HG02870 (cell line): ENCODE data around the gene TMEM35B.
"Not testable (repeated sequence)": the region's sequence is repeated elsewhere in the genome, so short reads cannot be mapped to it uniquely, and the experiment has no call there.

Experiments
- ATAC-seq: cut with Tn5 transposase; IDR thresholded peaks from one replicate; pipeline ENCODE4 v1.9.1; 2021; ENCODE audit warnings: mild to moderate bottlenecking, moderate library complexity; ENCODE audit not compliant: unreplicated experiment

TMEM35B gene

DNA sequence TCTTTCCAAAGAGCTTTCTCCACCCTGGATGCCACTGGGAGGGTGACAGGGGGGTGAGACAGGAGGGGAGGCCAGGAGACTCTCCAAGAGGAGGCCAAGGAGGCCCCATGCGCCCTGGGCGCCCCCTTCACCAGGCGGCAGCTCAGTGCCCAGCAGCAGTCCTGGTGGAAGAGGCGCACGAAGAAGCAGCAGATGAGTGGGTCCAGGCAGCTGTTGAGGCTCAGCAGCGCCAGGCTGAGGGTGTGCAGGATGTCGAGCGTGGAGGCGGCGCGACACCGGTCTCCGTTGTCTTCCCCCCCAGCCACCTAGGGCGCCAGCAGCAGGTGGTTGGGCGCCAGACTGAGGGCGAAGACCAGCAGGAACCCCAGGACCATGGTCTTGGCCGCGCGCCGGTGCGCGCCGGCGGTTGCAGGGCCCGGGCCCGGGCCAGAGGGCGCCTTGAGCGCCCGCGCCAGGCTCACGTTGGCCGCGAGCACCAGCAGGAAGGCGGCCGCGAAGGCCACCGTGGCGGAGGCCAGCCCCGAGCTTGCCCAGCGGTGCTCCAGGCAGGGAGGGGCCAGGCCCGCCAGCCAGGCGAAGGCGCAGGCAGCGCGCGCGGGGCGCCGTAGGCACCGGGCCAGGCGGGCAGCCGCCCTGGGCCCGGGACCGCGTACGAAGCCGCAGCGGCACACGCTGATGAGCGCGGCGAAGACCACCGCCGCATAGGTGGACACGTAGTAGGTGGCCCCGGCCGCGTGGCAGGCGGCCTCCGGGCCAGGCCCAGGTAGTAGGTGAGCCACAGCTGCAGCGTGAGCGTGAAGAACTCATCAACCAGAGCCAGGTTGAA lies 8.6 kb downstream of the TMEM35B start:
- ATAC-seq = no peak

DNA sequence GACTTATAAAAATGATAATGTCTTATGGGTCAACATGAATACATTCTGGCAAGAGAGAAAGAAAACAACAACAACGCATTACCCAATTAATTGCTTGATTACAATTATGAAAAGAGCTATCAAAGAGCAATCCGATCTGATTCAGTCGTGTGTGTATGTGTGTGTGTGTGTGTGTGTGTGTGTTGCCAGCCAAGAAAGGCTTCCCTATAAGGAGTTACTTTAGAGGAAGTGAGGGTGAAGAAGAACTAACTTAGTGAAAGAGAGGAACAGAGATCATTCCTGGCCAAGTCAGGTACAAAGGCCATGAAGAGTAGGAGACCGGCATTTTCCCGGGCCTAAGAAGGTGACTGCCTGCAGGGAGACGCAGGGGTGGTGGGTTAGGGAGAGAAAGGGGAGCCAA lies 9.4 kb downstream of the TMEM35B start:
- ATAC-seq = no peak

DNA sequence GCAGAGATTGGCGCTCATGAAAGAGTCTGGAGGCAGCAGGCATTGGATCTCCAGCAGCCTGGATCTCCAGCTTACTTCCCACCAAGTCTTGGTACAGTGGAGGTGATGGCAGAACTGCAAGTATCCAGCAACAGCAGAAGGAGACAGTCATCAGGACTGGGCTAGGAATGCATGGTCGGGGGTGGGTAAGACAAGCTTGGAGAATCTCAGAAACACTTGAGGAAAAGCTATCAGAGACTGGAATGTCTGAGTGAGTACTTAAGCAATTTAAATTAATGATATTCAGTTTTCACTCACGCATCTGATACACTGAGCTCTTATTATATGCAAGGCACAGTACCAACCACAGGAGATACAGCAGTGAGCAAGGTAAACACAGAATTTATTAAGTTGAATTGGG lies 9.8 kb downstream of the TMEM35B start:
- ATAC-seq = no peak

DNA sequence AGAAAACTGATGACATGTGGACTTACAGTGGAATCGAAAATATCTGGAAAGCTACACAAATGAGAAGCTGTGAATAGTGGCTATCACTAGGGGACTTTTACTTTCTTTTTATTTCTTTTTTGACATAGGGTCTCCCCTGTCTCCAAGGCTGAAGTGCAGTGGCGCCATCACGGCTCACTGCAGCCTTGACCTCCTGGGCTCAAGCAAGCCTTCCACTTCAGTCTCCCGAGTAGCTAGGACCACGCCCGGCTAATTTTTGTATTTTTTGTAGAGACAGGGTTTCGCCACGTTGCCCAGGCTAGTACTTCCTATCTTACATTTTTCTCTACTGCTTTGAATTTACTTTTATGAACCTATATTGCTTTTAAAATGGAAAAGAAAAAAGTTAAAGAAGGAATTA lies 10.5 kb downstream of the TMEM35B start:
- ATAC-seq = no peak

DNA sequence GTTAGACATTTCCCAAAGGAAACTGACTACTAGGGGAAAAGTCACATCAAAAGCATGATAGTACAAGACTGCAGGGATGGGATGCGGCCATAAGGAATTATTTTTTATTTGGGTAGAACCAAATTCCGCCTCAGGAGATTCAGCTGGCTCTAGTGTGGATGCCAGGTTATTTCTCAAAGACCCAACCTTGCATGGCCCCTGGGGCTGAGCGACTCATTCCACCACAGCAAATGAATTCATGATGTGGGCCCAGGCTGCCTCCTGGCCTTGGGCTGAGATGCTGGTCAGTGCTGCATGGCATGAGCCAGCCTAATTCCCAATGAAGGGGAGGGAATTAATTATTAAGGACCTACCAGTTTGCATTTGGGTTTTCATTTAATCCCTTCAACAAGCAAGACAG lies 11.8 kb downstream of the TMEM35B start:
- ATAC-seq = no peak

DNA sequence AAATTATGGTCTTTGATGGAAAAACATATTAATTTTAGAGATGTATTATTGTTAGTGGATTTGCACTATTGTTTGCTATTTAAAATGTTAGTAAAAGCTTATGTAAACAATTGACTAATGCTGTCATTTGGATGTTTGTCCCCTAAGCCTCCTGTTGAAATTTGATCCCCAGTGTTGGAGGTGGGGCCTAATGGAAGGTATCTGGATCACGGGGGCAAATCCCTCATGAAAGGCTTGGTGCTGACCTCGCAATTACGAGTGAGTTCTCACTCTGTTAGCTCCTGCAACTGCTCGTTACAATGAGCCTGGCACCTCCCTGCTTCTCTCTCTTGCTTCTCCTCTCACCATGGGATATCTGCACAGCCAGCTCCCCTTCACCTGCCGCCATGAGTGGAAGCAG lies 14.3 kb downstream of the TMEM35B start:
- ATAC-seq = no peak

DNA sequence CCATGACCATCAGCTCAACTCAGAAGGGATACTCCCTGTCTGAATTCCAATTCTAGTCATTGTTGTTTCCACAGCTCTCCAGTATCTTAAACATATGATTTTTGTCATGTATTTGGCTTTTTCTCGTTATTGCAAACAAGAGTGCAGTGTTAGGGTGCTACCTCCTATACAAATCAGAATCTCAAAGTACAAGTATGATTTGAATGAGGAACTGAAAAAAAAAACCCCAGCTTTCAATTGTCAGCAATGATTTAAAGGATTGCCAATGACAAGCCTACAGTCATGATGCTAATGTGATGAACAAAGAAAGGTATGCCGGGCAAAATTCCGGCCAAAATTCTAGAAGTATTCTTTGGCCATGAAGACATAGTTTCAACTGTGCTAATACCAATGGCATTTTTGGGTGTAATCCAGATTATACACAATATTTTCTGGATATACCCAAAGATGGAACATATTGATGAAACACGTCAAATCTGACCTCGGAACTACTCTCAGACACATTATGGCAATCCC lies 14.9 kb downstream of the TMEM35B start:
- no peak for ATAC-seq

DNA sequence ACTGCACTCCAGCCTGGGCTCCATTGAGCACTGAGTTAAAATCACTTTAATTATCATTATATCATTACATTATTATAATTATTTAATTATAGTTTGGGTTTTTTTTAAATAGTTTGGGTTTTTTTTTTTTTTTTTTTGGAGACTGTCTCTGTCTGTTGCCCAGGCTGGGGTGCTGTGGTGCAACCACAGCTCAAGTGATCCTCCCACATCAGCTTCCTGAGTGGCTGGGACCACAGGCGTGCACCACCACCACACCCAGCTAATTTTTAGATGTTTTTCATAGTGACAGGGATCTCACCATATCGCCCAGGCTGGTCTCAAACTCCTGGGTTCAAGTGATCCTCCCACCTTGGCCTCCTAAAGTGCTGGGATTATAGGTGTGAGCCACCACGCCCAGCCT lies 16.9 kb downstream of the TMEM35B start:
- ATAC-seq = not testable (repeated sequence)

DNA sequence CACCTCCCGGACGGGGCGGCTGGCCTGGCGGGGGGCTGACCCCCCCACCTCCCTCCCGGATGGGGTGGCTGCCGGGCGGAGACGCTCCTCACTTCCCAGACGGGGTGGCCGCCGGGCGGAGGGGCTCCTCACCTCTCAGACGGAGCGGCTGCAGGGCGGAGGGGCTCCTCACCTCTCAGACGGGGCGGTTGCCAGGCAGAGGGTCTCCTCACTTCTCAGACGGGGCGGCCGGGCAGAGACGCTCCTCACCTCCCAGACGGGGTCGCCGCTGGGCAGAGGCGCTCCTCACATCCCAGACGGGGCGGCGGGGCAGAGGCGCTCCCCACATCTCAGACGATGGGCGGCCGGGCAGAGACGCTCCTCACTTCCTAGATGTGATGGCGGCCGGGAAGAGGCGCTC lies 17.5 kb downstream of the TMEM35B start:
- not testable (repeated sequence) for ATAC-seq

DNA sequence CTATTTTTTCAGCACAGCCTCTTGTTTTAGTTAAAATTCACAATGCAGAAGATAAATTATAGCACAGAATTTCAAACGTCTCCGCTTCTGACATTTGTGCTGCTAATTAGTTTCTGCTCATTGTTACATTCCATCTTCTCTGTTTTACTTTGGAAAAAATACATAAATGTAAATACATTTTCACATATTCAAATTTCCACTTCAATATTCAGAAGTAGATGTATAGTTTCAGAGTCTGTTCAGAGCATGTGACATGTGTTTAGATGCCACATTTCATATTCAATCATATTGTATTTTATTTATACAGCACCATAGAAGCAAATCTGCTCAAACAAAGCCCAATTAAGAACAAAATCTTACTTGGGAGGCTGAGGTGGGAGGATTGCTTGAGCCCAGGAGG lies 19.6 kb downstream of the TMEM35B start:
- no peak for ATAC-seq

DNA sequence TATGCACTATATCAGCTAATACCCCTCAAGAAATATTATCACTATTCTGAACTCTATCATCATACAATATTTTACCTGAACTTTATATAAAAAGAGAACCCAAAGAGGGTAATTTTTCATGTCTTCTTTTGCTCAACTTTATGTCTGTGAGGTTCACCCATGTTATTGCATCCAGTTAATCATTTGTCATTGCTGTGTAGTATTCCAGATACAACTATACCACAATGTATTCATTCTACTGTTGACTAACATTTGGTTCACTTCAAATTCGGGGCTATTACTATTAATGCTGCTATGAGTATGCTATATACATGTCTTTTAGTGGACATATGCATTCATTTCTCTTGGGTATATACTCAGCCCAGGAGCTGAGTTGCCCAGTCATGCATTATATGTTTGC lies 34.7 kb downstream of the TMEM35B start:
- no peak for ATAC-seq

DNA sequence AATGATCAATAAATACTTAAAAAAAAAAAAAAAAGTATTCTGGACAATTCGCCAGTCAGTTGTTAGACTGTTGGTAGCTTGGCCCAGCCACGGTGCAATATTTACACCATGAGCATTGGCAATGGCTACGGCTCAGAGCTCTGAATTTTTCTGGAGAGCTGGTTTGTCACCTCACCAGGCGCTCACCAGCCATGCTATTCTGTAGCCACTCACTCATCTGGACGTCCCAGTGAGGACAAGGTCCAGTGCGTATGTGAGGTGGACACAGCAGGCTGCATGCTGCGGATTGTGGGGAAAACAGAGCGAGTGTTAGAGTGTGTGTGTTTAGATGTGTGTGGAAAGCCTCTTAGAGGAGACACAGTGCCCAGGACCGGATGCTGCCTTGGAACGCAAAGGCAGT lies 36.4 kb downstream of the TMEM35B start:
- not testable (repeated sequence) for ATAC-seq

DNA sequence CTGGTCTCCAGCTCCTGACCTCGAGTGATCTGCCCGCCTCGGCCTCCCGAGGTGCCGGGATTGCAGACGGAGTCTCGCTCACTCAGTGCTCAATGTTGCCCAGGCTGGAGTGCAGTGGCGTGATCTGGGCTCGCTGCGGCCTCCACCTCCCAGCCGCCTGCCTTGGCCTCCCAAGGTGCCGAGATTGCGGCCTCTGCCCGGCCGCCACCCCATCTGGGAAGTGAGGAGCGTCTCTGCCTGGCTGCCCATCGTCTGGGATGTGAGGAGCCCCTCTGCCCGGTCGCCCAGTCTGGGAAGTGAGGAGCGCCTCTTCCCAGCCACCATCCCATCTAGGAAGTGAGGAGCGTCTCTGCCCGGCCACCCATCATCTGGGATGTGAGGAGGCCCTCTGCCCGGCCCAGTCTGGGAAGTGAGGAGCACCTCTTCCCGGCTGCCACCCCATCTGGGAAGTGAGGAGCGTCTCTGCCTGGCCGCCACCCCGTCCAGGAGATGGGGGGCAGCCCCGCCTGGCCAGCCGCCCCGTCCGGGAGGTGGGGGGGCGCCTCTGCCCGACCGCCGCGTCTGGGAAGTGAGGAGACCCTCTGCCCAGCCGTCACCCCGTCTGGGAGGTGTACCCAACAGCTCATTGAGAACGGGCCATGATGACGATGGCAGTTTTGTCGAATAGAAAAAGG lies 37.4 kb downstream of the TMEM35B start:
- ATAC-seq = not testable (repeated sequence)

DNA sequence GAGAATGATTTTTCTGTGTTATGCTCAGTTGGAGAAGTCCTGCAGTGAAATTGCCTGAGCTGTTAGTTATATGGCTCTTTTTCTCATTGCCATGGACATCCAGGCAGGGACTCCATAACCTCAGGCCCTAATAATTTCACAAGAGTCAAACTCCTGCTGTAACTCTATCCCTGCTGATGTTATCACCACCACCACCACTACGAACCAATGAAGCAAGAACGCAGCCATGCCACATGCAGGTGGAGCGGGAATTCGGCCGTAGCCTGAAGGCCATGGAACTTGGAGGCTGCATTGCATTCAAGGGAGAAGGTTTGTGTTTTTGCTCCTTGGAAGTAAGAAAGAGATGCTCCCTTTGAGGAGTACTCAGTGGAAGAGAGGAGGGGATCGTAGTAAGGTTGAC lies 38.9 kb downstream of the TMEM35B start:
- ATAC-seq = no peak

DNA sequence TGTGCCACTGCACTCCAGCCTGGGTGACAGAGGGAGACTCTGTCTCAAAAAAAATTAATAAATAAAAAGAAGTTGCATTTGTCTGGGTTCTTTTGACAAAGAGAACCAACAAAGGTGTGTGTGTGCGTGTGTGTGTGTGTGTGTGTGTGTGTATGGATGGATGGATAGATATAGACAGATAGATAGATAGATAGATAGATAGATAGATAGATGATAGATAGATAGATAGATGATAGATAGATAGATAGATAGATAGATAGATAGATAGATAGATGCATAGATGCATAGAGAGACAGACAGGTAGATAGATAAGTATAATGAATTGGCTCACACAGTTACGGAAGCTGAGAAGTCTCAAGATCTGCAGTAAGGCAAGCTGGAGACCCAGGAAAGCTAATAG lies 43.3 kb downstream of the TMEM35B start:
- ATAC-seq = not testable (repeated sequence)
